Embryonic facial prominence (tissue), 1 donor: Measurements from ENCODE around the gene EYS.
A peak's percentile ranks its signal among the peaks of the same experiment; 100 is the strongest.

Experiments
- DNase-seq: peaks from one replicate; pipeline ENCODE4 v3.0.0-alpha.2; 2016; ENCODE audit errors: extremely low spot score

EYS gene

DNA sequence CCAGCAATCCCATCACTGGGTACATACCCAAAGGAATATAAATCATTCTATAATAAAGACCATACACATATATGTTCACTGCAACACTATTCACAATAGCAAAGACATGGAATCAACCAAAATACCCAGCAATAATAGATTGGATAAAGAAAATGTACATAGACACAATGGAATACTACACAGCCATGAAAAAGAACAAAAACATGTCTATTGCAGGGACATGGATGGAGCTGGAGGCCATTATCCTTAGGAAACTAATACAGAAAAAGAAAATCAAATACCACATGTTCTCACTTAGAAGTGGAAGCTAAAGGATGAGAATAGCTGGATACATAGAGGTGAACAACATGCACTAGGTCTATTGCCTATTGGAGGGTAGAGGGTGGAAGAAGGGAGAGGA, 1396.8 kb downstream of the EYS start:
- no peak for DNase-seq

DNA sequence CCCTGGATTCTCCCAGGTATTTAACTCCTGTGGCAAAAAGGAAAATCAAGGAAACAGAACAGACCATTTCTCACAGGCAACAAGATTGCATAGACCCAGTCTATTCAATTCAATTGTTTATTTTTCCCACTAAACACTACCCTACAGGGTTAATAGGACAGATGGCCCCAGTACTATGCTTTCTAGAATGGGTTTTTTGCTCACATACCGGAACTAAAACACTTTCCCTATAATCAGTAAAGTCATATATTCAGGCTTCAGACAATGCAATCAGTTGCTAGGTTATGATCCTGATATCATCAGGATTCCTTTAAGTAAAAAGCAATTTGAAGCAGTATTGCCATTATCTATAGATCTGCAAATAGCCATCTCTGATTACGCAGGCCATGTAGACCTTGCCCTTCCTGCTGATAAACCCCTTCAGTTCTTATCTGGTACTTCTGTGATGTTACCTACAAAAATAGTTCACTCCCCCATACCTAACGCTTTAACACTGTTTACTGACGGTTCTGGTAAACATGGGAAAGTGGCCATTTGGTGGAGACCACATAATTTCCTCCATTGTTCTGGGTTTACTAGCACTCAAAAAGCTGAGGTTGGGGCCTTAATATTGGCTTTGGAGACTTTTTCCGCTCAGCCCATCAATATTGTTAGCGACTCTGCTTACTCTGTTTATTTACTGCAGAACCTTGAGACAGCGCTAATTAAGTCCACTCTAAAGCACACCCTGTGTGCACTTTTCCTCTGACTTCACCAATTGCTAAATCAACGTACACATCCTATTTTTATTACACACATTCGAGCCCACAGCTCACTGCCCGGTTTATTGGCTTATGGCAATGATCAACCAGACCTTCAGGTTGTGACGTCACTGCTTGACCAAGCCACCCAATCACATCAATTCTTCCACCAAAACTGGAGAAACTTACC, 1405.5 kb downstream of the EYS start:
- no peak for DNase-seq

DNA sequence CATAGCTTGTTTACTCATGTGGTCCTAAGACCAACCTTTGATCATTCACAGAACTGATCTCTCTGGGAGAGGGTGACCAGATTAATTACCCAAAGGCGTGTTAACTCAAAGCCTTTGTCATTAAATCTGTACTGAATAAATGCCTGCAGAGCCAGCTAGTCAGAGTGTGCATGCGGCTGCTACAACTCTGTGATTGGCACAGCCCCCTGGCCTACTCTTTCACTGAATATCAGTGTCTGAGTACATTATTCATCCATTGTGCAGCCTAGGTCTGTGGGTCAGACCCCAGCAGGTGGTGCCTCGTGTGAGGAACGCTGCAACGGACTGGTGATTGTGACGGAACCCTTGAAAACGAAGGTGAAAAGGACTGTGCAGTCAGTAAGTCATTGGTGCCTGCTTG, 1407.8 kb downstream of the EYS start:
- DNase-seq, result no peak

DNA sequence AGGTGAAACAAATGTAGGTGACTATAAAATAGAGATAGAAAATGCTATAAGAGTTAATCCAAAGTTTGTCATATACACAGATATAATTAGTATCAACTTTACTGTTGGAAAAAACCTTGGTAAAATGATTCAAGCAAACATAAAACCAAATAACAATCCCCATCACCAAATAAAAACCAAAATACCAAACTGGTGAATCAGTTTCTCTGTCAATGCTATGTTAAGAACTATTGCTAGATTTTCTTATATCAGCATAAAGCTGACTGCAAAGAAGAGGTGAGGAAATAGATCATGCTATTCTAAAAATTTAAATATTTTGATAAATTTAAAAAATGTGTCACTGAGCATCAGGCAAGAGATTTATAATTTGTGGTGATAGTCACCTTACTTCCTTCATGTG, 1413.0 kb downstream of the EYS start:
- DNase-seq, result no peak

DNA sequence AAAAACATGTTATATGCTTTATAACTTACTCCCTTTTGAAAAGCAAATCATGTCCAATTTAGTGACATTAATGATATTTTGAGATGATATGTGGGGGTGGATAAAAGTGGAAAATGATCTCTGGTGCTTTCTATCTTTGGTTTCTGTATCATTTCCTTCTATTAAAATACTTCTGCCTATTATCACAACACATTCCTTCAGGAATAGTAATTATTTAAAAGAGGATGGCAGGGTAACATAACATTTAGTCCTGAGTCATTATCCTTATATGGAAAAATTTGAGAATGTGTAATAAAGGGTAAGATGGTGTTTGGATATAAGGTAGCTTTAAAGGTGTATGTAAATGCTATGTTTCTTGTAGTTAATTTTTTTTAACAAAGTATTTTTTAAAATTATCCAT, 1413.7 kb downstream of the EYS start:
- DNase-seq, result no peak

DNA sequence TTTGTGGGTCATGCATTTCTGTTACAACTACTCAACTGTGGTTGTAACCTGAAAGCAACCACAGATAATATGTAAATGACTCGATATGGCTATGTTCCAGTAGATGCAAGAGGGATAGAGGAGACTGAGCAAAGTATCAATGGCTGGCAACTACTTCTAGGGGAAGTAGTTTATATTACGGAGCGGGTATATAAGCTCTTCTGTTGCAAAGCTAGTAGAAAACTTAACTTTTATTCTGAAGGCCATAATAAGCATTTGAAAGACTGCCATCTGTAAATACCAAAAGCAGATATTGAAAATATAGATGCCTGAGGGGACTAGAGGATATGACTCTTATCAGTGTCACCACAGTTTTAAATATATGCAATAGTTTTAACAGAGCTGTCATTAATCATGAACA, 1416.2 kb downstream of the EYS start:
- no peak for DNase-seq

DNA sequence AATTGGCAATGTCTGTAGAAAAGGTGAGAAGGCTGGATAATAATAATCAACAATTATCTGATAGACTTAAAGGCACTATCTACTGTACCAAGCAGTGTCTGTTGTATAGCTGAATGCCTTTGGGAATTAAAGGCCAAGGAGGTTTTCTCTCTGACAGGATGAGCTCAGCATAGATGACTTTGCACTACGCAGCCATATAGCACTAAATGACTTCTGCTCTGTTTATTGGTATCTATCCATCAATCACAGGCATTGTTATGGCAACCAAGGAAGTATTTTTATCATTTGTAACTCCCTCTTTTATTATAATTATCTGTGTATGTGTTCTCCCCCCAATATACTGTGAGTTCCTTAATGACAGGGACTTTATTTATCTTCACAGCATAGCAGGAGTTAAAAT, 1417.1 kb downstream of the EYS start:
- DNase-seq, result no peak

DNA sequence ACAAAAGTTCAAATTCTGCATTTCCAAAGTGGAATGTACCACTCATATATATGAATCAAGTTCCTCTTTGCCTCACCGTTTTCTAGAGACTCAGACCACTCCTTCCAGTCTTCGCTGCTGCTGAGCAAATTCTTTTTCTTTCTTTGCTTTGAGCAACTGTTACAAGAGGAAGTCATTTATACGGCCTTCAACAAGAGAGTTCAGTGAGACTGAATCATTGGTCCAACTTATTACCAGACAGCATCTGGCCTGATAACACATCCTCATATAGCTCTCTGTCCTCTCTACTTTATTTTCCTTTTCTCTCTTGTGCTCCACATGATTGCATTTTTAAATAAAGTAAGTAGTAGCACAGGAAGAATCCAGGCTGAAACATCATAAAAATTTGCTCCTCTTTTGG, 1418.7 kb downstream of the EYS start:
- no peak for DNase-seq

DNA sequence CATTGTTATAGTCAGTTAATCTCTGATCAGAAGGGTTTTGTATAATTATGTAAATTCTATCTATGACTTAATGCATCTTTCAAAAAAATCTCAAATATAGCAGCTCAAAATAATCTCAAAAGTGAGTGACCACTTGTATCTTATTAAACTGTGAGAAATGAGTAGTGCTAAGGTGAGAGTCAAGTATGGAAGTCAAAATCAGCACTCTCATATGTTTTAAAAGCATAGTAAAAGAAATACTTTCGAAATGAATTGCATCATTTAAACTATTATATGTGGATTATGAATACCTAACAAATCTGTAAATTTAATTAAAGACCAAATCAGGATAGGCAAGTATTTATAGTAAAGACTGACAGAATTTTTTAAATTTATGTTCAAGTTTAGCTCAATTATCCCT, 1425.9 kb downstream of the EYS start:
- DNase-seq, result no peak

DNA sequence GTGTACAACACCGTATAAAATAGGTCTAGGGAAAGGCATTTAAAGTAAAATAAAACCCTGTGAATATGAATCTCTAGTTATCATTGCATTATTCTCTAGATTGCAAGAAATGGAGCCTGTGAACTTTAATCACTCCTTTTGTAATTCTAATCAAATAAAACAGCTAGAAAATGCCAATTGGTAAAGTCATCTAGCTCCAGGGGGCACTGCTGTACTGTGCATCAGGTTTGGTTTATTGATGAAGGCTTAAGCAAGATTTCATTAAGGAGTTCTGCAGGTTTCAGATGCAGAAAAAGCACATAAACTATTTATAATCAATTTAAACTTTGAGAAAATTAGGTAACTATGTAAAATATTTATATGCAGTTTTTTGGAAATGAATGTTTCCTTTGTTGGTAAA, 1426.5 kb downstream of the EYS start:
- DNase-seq, result peak; percentile 19

DNA sequence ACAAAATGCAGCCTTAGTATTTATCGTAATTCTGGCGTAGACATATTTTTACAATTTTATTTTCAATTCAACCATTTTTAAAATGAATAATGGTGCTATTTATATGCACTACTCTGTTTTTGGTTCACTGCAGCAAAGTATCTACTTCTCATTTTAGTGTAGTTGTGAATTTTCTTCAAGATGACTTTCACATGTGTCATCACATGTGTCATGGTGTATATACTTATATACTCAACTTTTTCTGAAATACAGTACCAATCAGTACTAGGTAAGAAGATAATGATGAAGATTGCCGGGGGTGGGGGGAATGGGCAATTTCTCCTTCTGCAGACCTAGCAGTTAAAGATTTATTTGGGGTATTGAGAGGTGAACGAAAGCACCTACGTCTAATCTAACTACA, 1436.9 kb downstream of the EYS start:
- no peak for DNase-seq

DNA sequence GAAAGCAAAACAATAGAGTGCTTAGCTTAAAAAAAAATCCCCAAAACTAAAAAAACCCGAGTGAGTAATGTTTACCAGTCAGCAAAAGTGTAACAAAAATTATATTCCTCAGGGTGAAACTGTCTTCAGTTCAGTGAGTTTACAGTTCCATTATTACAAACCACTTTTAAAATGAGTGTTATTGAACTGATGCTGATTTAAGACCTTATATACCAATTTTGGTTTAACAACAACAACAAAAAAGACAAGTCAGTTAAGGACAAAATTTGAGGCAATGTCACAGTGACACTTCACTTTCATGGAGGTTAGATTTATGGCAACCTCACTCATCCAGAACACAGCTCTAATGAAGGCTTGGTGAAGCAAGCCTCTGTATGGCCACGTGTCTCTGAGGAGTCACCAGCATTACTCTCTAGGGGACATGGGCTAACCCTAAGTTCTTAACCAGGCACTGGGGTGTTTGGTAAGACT, 1440.6 kb downstream of the EYS start:
- no peak for DNase-seq

DNA sequence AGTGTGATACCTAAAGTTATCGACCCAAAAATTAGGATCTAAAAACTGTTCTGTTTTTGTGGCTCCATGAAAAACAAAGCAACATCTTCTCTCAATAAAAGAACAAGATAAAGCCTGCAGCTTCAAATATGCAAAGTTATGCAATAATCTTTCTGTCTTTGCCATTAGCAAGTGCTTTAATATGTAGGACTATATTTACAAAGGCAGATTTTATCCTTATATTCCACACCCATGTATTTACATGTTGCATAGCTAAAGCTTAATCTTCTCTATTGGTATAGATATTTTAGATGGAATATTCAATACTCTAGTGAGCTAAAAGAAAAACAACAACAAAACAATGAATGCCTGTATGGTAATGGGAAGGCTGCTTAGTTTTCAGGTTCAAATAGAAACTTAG, 1443.2 kb downstream of the EYS start:
- DNase-seq, result no peak

DNA sequence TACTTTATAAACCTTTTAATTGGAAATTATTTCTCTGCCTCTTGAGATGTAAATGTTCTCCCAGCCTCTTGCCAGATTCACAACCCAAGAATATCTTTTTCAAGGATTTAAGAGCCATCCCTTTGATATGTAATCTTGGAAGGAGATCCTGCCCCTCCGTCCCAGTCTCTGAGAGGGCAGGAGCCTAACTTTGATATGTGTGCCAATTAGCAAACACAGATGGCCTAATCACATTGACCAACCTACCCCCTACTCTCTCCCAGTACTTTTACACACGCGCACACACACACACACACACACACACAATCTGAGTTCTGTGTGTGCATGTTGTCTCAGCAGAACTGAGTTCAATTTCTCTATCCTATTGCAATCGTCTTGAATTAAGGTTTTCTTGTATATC, 1447.7 kb downstream of the EYS start:
- no peak for DNase-seq

DNA sequence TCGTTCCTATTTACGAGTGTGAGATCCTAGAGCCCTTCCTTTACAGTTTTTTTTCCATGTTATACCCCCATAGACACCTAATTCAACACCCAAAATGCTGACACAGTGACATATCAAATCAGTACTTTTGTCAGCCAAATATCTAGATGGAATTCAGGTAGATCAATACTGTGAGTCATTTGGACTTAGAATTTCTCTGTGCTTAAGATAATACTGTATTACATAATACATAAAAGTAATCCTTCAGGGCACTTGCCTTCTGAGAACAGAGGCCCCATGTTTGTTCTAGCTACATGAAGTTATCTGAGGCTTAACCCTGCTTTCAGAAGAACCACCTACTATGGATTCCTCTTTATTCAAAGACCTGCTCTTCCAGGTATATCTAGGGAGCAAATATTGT, 1448.3 kb downstream of the EYS start:
- DNase-seq, result no peak

DNA sequence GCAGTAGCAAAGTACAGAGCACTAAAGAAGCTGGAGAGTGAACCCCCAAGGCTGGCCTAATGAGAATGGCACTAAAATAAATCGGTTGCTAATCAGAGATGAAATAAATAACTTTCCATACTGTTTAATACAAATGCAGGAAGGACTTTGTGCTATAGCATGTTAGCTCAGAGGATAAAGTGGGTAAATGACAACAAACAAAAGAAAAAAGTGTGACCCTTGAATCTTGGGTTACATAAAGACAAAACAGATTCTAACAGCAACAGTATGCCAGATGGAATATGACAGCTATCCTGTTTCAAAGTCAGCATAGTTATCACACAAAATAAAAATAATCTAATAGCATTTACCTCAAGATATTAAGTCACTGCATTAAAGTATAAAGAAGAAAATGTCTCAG, 1448.7 kb downstream of the EYS start:
- DNase-seq, result no peak

DNA sequence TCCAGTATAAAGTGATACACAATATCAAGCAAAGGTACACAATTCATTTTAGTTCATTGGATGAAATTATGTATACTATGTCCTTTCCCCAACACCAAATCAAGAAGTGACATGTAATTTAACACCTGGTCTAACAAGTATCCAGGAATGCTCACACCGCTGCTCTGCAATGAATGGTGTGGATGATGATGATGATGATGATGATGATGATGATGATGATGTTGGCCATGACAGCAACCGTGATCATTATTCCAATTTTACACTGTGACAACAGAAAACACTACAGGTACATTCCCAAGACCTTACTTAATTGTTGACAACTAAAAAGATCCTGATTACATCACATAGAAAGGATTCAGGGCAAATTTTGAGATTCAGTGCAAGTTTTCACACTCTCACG, 1449.4 kb downstream of the EYS start:
- no peak for DNase-seq

DNA sequence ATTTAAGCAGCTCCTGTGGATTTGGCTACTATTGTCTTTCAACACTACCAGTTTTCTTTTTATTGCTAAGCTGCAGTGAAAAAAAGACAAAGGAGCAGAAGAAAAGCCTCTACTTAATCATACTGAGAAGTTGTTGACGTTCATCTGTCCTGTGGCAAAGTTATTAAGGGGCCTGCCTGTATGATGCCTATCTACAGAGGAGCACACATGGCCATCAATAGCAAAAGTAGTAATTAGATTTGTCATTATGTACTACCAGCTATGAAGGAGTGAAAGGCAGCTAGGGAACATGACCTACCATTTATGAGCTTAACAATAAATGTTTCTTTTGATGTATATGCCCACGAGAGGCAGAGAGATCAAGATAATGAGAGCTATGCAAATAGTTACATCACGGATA, 1450.5 kb downstream of the EYS start:
- DNase-seq, result no peak

DNA sequence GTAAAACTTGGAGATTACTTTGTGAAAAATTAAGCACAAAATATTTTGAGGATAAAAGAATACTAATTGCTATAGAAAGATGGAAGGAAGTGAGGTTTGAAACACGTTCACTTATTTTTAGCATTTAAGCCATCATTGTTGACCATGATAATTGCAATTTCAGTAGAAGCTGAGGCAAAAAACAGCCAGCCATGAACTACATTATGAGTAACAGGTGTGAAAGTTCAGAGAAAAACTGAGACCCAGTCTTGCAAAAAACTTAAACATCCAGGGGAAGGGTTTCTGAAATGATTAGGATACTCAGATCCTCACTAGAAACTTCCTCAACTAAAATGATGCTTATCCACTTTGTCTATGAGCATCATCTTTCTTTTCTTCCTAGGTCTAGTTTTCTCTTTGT, 1452.0 kb downstream of the EYS start:
- no peak for DNase-seq

DNA sequence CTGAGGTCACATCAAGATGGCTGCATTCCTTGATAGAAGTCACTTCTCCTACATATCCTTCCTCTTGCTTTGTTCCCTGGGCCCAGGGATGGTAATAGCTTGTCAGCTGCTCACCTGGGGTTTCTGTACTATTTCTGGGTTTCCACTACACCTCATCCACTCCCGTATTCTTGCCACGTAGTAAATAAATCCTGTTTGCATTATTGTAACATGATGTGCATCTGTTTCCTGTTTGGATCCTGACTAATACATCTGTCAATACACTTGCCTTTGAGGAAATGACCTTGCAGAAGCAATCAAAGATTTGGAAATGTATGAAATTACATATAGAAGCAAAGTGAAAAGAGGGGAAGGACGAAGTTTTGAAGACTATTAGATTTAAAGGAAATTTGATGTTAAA, 1452.5 kb downstream of the EYS start:
- DNase-seq, result no peak

DNA sequence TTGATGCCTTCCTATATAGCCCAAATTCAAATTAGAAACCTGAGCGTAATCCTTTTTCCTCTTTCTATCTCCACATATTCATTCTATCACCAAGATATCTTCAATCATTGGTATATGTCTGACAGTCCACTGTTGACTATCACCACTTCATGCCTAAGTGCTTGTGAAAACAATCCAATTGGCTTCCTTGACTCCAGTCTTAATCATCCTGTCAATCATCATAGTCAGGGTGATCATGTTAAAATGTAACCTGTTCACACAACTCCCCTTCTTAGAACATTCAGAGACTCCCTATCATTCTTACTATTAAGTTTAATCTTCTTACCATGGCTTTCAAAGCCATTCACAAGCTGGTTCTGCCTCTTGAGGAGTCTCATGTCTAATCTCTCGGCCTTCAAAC, 1454.8 kb downstream of the EYS start:
- no peak for DNase-seq

DNA sequence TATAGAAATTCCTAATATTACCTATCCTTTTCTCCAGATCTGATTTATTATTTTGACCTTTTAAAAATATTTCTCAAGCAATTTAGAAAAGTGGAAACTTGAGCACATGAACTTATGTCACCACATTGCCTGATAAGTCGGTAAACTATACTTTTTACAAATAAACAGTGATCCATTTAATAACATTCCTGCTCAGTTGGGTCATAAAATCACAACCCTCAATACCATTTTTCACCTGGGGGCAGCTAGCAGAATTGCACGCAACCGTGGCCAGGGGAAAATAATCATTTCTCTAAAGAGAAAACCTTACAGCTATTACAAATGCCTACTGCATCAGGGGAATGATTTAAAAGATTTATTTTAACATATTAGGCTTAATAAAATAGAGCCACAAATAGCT, 1456.9 kb downstream of the EYS start:
- no peak for DNase-seq

DNA sequence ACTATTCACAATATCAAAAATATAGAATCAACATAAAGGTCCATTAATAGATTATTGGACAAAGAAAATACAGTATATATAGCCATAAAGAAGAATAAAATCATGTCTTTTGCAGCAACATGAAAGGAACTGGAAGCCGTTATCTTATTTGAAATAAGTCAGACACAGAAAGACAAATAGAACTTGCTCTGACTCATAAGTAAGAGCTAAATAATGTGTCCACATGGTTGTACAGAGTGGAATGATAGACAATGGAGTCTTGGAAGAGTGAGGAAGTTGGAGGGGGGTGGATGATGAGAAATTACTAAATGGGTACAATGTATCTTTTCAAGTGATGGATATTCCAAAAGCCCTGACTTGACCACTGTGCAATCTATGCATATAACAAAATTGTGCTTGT, 1457.9 kb downstream of the EYS start:
- no peak for DNase-seq

DNA sequence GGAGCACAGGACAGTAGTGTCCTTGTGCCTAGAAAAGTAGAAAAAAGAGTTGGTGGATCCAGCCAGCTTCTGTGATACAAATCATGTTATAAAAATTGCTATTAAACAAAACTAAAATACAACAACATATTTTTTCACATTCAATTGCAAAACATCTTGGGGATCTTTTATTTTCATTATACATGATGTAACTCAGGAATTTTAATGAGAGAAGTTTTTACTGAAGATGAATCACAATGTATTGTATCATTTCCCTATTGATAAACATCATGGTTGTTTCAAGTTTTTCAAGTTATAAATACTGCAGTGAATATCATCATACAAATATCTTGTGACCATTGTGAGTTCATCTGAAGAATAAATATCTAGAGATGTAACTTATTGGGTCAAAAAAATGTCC, 1463.4 kb downstream of the EYS start:
- no peak for DNase-seq
